ENCODE results near the gene UQCC5. TPM values are rescaled to one million over a fixed set of nuclear protein-coding genes. Genes with fewer than 3 reads are reported as not detected.

UQCC5 gene
- total RNA-seq, 1 experiment from 2014 or later = 38.6 TPM

GRCh38 chr3:52518723-52519444, 17.5 kb upstream of the UQCC5 start:
- BruUV-seq (replicated peaks) = no TSS peak
- ChIA-PET CTCF (interaction anchor here (0.5 to 1.1 kb wide), 4 partner anchors 17 to 598 kb away, joined by 3 to 6 read pairs (median 4); partner anchors contain the start of gene UQCC5), POLR2A (interaction anchor here (0.6 kb wide), 1 partner anchor 17 kb away, joined by 4 read pairs; the partner anchor contains the start of gene UQCC5)
- Mint-ChIP-seq H3K27me3 (ENCODE audit: insufficient read depth, unreplicated experiment) (no peaks in the 10 kb centered on the region), H3K4me1 (ENCODE audit: low read depth, unreplicated experiment) (no peaks in the 10 kb centered on the region), H3K27ac (ENCODE audit: unreplicated experiment) (no peak overlapping the region), H3K4me3 (ENCODE audit: unreplicated experiment) (peak overlapping the region; percentile 58), H3K36me3 (ENCODE audit: insufficient read depth, unreplicated experiment) (peaks cover 4% of the 10 kb centered on the region), H3K9me3 (ENCODE audit: unreplicated experiment) (no peaks in the 10 kb centered on the region)
- H3K27me3 ChIP-seq (replicated peaks; ENCODE audit: control insufficient read depth, insufficient read depth, low read length) = no peaks in the 10 kb centered on the region
- H3K4me1 ChIP-seq = no peaks in the 10 kb centered on the region
- H3K9me3 ChIP-seq = no peaks in the 10 kb centered on the region
- peak; percentile 67 to 77 for DNase-seq
- intact Hi-C loops (cut with micrococcal nuclease; ENCODE audit: unreplicated experiment) = loop anchor here (1.0 kb wide), 1 partner anchor 17 kb away; the partner anchor contains the start of gene UQCC5
- H3K4me3 ChIP-seq (ENCODE audit: low read depth, low read length) = peak overlapping the region; percentile 34
- no peaks in the 10 kb centered on the region for H3K36me3 ChIP-seq (ENCODE audit: control insufficient read depth, insufficient read depth, low read length)
- TF ChIP-seq CTCF (IDR thresholded peaks at IDR 0.05; ENCODE audit: insufficient read depth in 1 of 2, low read depth in 1 of 2, low read length in 1 of 2, severe bottlenecking in 1 of 2, unreplicated experiment in 1 of 2) = no peak

DNA sequence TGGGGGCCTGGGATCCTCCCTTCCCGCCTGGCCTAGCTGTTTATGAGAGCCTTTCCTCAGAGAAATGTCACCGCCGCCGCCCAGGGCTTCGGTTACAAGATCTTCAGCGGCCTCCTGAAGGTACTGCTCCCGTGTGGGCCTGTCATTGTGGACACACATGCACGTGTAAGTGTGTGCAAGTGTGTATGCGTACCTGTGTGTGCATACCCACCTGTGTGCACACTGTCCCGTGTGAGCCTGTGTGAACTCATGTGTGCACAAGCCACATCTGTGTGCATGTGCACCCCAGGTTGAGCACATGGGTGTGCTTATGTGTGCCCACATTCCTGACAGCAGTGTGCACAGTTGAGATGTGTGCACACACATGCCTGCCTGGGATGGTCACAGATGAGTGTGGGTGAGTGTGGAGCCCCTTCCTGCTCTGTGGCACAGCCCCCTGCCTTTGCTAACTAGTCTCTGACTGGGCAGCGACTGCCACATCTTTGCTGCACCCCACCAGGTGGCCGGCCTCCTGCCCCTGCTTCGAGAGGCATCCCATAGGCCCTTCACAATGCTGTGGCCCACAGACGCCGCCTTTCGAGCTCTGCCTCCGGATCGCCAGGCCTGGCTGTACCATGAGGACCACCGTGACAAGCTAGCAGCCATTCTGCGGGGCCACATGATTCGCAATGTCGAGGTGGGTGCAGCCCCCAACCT, 16.8 kb upstream of the UQCC5 start:
- no peaks in the 10 kb centered on the region for H3K4me1 ChIP-seq
- no peak overlapping the region for H3K4me3 ChIP-seq (ENCODE audit: low read depth, low read length)
- Mint-ChIP-seq H3K4me3 (ENCODE audit: unreplicated experiment) (peak overlapping the region; percentile 58), H3K27ac (ENCODE audit: unreplicated experiment) (no peak overlapping the region), H3K36me3 (ENCODE audit: insufficient read depth, unreplicated experiment) (peaks cover 6% of the 10 kb centered on the region), H3K9me3 (ENCODE audit: unreplicated experiment) (no peaks in the 10 kb centered on the region), H3K27me3 (ENCODE audit: insufficient read depth, unreplicated experiment) (no peaks in the 10 kb centered on the region), H3K4me1 (ENCODE audit: low read depth, unreplicated experiment) (no peaks in the 10 kb centered on the region)
- POLR2A ChIA-PET = no interaction called here
- H3K9me3 ChIP-seq = no peaks in the 10 kb centered on the region
- intact Hi-C loops (cut with micrococcal nuclease; ENCODE audit: unreplicated experiment) = loop anchor here (1.0 kb wide), 1 partner anchor 17 kb away; the partner anchor contains the start of gene UQCC5
- CTCF ChIA-PET = no interaction called here
- no TSS peak for BruUV-seq (replicated peaks)
- no peak for DNase-seq
- H3K27me3 ChIP-seq (replicated peaks; ENCODE audit: control insufficient read depth, insufficient read depth, low read length) = no peaks in the 10 kb centered on the region
- TF ChIP-seq CTCF (IDR thresholded peaks at IDR 0.05; ENCODE audit: insufficient read depth in 1 of 2, low read depth in 1 of 2, low read length in 1 of 2, severe bottlenecking in 1 of 2, unreplicated experiment in 1 of 2) = no peak
- no peaks in the 10 kb centered on the region for H3K36me3 ChIP-seq (ENCODE audit: control insufficient read depth, insufficient read depth, low read length)

- H3K9me3 ChIP-seq = no peaks in the 10 kb centered on the region
- H3K27ac Mint-ChIP-seq (ENCODE audit: unreplicated experiment) = no peak overlapping the region
- ChIA-PET CTCF (no interaction called here), POLR2A (no interaction called here)
- peaks cover 8% of the 10 kb centered on the region for H3K36me3 Mint-ChIP-seq (ENCODE audit: insufficient read depth, unreplicated experiment)
- DNase-seq = no peak
- no peaks in the 10 kb centered on the region for H3K27me3 ChIP-seq (replicated peaks; ENCODE audit: control insufficient read depth, insufficient read depth, low read length)
- H3K9me3 Mint-ChIP-seq (ENCODE audit: unreplicated experiment) = no peaks in the 10 kb centered on the region
- H3K4me3 Mint-ChIP-seq (ENCODE audit: unreplicated experiment) = no peak overlapping the region
- no peak overlapping the region for H3K4me3 ChIP-seq (ENCODE audit: low read depth, low read length)
- H3K27me3 Mint-ChIP-seq (ENCODE audit: insufficient read depth, unreplicated experiment) = no peaks in the 10 kb centered on the region
- H3K4me1 ChIP-seq = no peaks in the 10 kb centered on the region
- intact Hi-C loops (cut with micrococcal nuclease; ENCODE audit: unreplicated experiment) = no loop called here
- no TSS peak for BruUV-seq (replicated peaks)
- H3K4me1 Mint-ChIP-seq (ENCODE audit: low read depth, unreplicated experiment) = no peaks in the 10 kb centered on the region
- TF ChIP-seq CTCF (IDR thresholded peaks at IDR 0.05; ENCODE audit: insufficient read depth in 1 of 2, low read depth in 1 of 2, low read length in 1 of 2, severe bottlenecking in 1 of 2, unreplicated experiment in 1 of 2) = no peak
- no peaks in the 10 kb centered on the region for H3K36me3 ChIP-seq (ENCODE audit: control insufficient read depth, insufficient read depth, low read length)
These were observed 16.2 kb upstream of the UQCC5 start for GRCh38 chr3:52520141-52520667.
